A549 (cell line): Measurements from ENCODE around the gene DMRTC2. TPM values are rescaled to one million over a fixed set of nuclear protein-coding genes. Genes with fewer than 3 reads are reported as not detected.

Experiments
- ATAC-seq, 2 experiments: fragments of 200-7000 bp in 1 of 2; fragments of >200 bp in 1 of 2; cut with Nextera tagmentation in 1 of 2; cut with Tn5 transposase in 1 of 2; 3 replicates each; pipeline versions ENCODE4 v1.8.0 to v1.9.1; 2018 to 2020; ENCODE audit warnings: mild to moderate bottlenecking in 1 of 2, moderate library complexity in 1 of 2
- CTCF ChIA-PET: fragments of 300-600 bp; sonication (Branson Sonifier 250); formaldehyde crosslinking; extraction: SDS; loops from one replicate; lab custom pipeline; 2021; ENCODE audit warnings: antibody characterized with exemption, inconsistent platforms; lab: Yijun Ruan, JAX
- POLR2A ChIA-PET: fragments of 350-600 bp; formaldehyde crosslinking; extraction: SDS; loops from one replicate; lab custom pipeline; 2021; ENCODE audit warnings: antibody characterized with exemption, inconsistent platforms; lab: Yijun Ruan, JAX
- DNase-seq, 2 experiments: peaks; one replicate each; pipeline versions ENCODE4 v3.0.0 to v3.0.0-alpha.2; 2011 to 2016; ENCODE audit warnings: low read depth in 1 of 2, low spot score in 1 of 2
- FAIRE-seq: peaks from 2 replicates; lab custom pipeline; 2011; peaks lifted over from hg19 to GRCh38; lab: Jason Lieb, UNC
- H3K27ac ChIP-seq, 2 experiments: fragments of >200 bp; sonication (Bioruptor Twin); formaldehyde crosslinking; 3 replicates each; pipeline ENCODE4 v1.5.1; 2016 to 2017
- H3K4me1 ChIP-seq: fragments of >200 bp; sonication (Bioruptor Twin); formaldehyde crosslinking; 3 replicates; pipeline ENCODE4 v1.6.1; 2016
- H3K4me2 ChIP-seq: fragments of >200 bp; sonication (Bioruptor Twin); formaldehyde crosslinking; 3 replicates; pipeline ENCODE4 v1.6.1; 2016
- H3K4me3 ChIP-seq: fragments of >200 bp; sonication (Bioruptor Twin); formaldehyde crosslinking; 3 replicates; pipeline ENCODE4 v1.5.1; 2016
- H3K9me3 ChIP-seq: fragments of >200 bp; sonication (Bioruptor Twin); formaldehyde crosslinking; 3 replicates; pipeline ENCODE4 v1.6.1; 2016
- BHLHE40 ChIP-seq: IDR thresholded peaks from 2 replicates; pipeline ENCODE4 v1.6.1; 2012; ENCODE audit warnings: low read depth, low read length, inconsistent platforms
- CBX2 ChIP-seq: fragments of 200-600 bp; sonication (generic); IDR thresholded peaks from 2 replicates; pipeline ENCODE4 v1.6.1; 2016; ENCODE audit warnings: low read depth, mild to moderate bottlenecking, borderline replicate concordance
- CBX8 ChIP-seq: fragments of 200-600 bp; sonication (generic); IDR thresholded peaks from 2 replicates; pipeline ENCODE4 v1.6.1; 2016
- CEBPB ChIP-seq, 2 experiments: fragments of >200 bp in 1 of 2; sonication (Bioruptor Twin) in 1 of 2; formaldehyde crosslinking in 1 of 2; IDR thresholded peaks; 2 replicates each; pipeline ENCODE4 v1.6.1; 2012 to 2016
- CHD2 ChIP-seq: fragments of 150-350 bp; IDR thresholded peaks from 2 replicates; pipeline ENCODE4 v1.6.1; 2014; ENCODE audit warnings: low read length; ENCODE audit not compliant: partially characterized antibody
- CHD4 ChIP-seq: fragments of 200-600 bp; sonication (generic); IDR thresholded peaks from 2 replicates; pipeline ENCODE4 v1.6.1; 2016; ENCODE audit warnings: antibody characterized with exemption, mild to moderate bottlenecking, borderline replicate concordance
- EHF ChIP-seq: fragments of 250-450 bp; sonication (Bioruptor Pico); IDR thresholded peaks from 2 replicates; pipeline ENCODE4 v1.5.0; 2020; ENCODE audit warnings: mild to moderate bottlenecking
- ESRRA ChIP-seq: fragments of 150-350 bp; IDR thresholded peaks from 2 replicates; pipeline ENCODE4 v1.6.1; 2014; ENCODE audit warnings: mild to moderate bottlenecking, low read length, borderline replicate concordance
- FOSL2 ChIP-seq, 2 experiments: fragments of 450-650 bp in 1 of 2; fragments of >200 bp in 1 of 2; sonication (Bioruptor Twin) in 1 of 2; formaldehyde crosslinking; IDR thresholded peaks; 2 replicates each; pipeline versions ENCODE4 v1.5.0 to v1.6.1; 2016 to 2020; ENCODE audit warnings: mild to moderate bottlenecking in 1 of 2, moderate library complexity in 1 of 2
- FOXS1 ChIP-seq: fragments of 250-450 bp; sonication (Bioruptor Pico); IDR thresholded peaks from 2 replicates; pipeline ENCODE4 v1.5.0; 2020; ENCODE audit warnings: mild to moderate bottlenecking, moderate library complexity
- GATA3 ChIP-seq: IDR thresholded peaks from 2 replicates; pipeline ENCODE4 v1.6.1; 2012; ENCODE audit warnings: borderline replicate concordance
- HDAC2 ChIP-seq: fragments of 200-600 bp; sonication (generic); IDR thresholded peaks from 2 replicates; pipeline ENCODE4 v1.6.1; 2016
- HOXB13 ChIP-seq: fragments of 250-450 bp; sonication (Bioruptor Pico); IDR thresholded peaks from 2 replicates; pipeline ENCODE4 v1.5.0; 2020; ENCODE audit warnings: low read depth, mild to moderate bottlenecking, moderate library complexity
- HOXB5 ChIP-seq: fragments of 250-450 bp; sonication (Bioruptor Pico); IDR thresholded peaks from 2 replicates; pipeline ENCODE4 v1.5.0; 2020; ENCODE audit warnings: mild to moderate bottlenecking, moderate library complexity
- KDM1A ChIP-seq: fragments of 200-600 bp; sonication (generic); IDR thresholded peaks from 2 replicates; pipeline ENCODE4 v1.6.1; 2016; ENCODE audit warnings: low read depth, mild to moderate bottlenecking
- KDM5A ChIP-seq: fragments of 200-600 bp; sonication (generic); IDR thresholded peaks from 2 replicates; pipeline ENCODE4 v1.6.1; 2016; ENCODE audit warnings: antibody characterized with exemption, mild to moderate bottlenecking
- MAFK ChIP-seq: fragments of 450-650 bp; IDR thresholded peaks from 2 replicates; pipeline ENCODE4 v1.6.1; 2014; ENCODE audit not compliant: partially characterized antibody
- MAZ ChIP-seq: fragments of 150-350 bp; IDR thresholded peaks from 2 replicates; pipeline ENCODE4 v1.6.1; 2014; ENCODE audit warnings: antibody characterized with exemption, low read depth, low read length, borderline replicate concordance
- MYC ChIP-seq: IDR thresholded peaks from 2 replicates; pipeline ENCODE4 v1.6.1; 2012; ENCODE audit warnings: mild to moderate bottlenecking, inconsistent platforms, low read length, improper control_type of control experiment, borderline replicate concordance
- NFE2L2 ChIP-seq: fragments of 150-350 bp; conservative IDR thresholded peaks from 2 replicates; pipeline ENCODE4 v1.6.1; 2014; ENCODE audit warnings: low read length
- NPAS2 ChIP-seq: fragments of 250-450 bp; sonication (Bioruptor Pico); IDR thresholded peaks from 2 replicates; pipeline ENCODE4 v1.8.0; 2022; ENCODE audit warnings: mild to moderate bottlenecking, moderate library complexity, borderline replicate concordance
- NR3C1 ChIP-seq: fragments of >200 bp; sonication (Bioruptor Twin); formaldehyde crosslinking; IDR thresholded peaks from 3 replicates; pipeline ENCODE4 v1.6.1; 2017
- POLR2A ChIP-seq: IDR thresholded peaks from 2 replicates; pipeline ENCODE4 v1.6.1; 2012; ENCODE audit warnings: mild to moderate bottlenecking, low read length
- RAD21 ChIP-seq, 2 experiments: fragments of >200 bp in 1 of 2; sonication (Bioruptor Twin) in 1 of 2; formaldehyde crosslinking in 1 of 2; IDR thresholded peaks in 1 of 2; conservative IDR thresholded peaks in 1 of 2; 2 replicates in 1 of 2; 3 replicates in 1 of 2; pipeline ENCODE4 v1.6.1; 2012 to 2018; ENCODE audit warnings: inconsistent platforms in 1 of 2
- REST ChIP-seq: fragments of 200-600 bp; sonication (generic); IDR thresholded peaks from 2 replicates; pipeline ENCODE4 v1.6.1; 2016; ENCODE audit warnings: antibody characterized with exemption, mild to moderate bottlenecking, moderate library complexity
- RFX5 ChIP-seq: fragments of 450-650 bp; IDR thresholded peaks from 2 replicates; pipeline ENCODE4 v1.7.1; 2014; ENCODE audit warnings: antibody characterized with exemption, mild to moderate bottlenecking, moderate library complexity
- SMC3 ChIP-seq: fragments of >200 bp; sonication (Bioruptor Twin); formaldehyde crosslinking; IDR thresholded peaks from 3 replicates; pipeline ENCODE4 v1.6.1; 2018; ENCODE audit warnings: inconsistent platforms
- TP53 ChIP-seq: fragments of 250-450 bp; sonication (Bioruptor Pico); IDR thresholded peaks from 2 replicates; pipeline ENCODE4 v1.5.0; 2021; ENCODE audit warnings: mild to moderate bottlenecking, moderate library complexity
- ZC3H11A ChIP-seq: fragments of 450-650 bp; IDR thresholded peaks from 2 replicates; pipeline ENCODE4 v1.6.1; 2014; ENCODE audit warnings: antibody characterized with exemption, mild to moderate bottlenecking
- ZFP36 ChIP-seq: fragments of 450-650 bp; IDR thresholded peaks from 2 replicates; pipeline ENCODE4 v1.6.1; 2014; ENCODE audit warnings: borderline replicate concordance; ENCODE audit not compliant: partially characterized antibody
- ZSCAN20 ChIP-seq: fragments of 250-450 bp; sonication (Bioruptor Pico); IDR thresholded peaks from 2 replicates; pipeline ENCODE4 v1.8.0; 2022; ENCODE audit warnings: mild to moderate bottlenecking, moderate library complexity
- WGBS: methylation state at CpG from one replicate; pipeline ENCODE4 v1.1.6; 2017; ENCODE audit errors: missing lambda C conversion rate; 5-methylcytosine and 5-hydroxymethylcytosine counted together
- polyA plus RNA-seq, 4 experiments: library from polyadenylated mRNA; depleted of rRNA in 3 of 4; stranded (reverse); fragments of >200 nt; fragmentation: RNase III in 1 of 4; extraction: RNeasy Plus Mini Kit Qiagen cat#74134 plus additional on column Dnase treatment in 1 of 4; gene quantifications; 2 replicates in 3 of 4; 3 replicates in 1 of 4; pipeline ENCODE4 v1.2.3, GENCODE V29; 2011 to 2017
- TF ChIP-seq, protein P1 (sequence below): IDR thresholded peaks from 2 replicates; pipeline ENCODE4 v1.6.1; 2012
- TF ChIP-seq, protein P2 (sequence below): IDR thresholded peaks from 2 replicates; pipeline ENCODE4 v1.6.1; 2012
- TF ChIP-seq, protein P3 (sequence below): IDR thresholded peaks from 2 replicates; pipeline ENCODE4 v1.6.1; 2012; ENCODE audit warnings: low read depth, borderline replicate concordance

Gene DMRTC2
- polyA plus RNA-seq, 2 of the 4 experiments (the other 2 are of a cell fraction): not detected

DNA sequence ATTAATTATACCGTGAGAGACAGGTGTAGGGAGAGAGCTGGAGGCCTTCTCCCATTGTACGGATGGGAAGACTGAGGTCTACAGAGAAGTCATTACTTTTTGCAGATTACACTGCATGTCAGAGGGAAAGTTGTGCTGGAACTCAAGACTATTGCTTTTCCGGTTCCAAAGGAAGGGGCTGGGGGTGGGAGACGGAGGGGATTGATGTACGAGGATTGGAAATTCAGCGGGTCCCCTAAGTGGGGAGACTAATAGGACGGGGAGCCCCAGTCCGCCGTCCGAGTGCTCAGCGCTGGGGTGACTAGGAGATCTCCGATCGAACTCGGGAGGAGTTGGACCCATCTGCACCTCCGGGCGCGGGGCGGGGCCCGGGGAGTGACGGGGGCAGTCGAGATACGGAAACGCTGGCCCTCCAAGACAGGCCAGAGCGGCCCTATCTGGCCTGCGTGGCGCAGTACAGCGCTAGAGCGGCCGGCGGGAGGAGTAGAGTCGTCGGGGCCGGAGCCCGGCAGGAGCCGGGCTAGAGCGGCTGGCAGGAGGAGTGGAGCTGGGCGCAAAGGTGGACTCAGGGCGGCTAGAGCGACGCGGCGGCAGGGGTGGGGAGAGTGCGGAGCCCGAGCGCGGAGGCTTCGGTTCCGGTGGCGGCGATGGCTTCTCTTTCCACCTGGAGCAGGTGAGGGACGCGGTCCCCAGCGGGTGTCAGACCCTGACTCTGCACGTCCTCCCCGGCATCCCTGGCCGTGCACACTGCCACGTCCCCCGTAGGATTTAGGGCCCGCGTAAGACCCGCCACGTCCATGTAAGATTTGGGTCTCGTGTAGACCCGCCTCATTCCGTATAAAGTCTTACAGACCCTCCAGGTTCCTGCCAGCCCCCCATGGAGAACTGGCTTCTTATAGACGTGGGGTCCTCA lies 39.2 kb downstream of the DMRTC2 start:
- 2% methylated on average over 65 of the region's 66 CpGs for WGBS
- ATAC-seq (peak; percentile 78 to 97), FAIRE-seq (peak; percentile 99), DNase-seq (peak; percentile 100)
- ChIA-PET CTCF (interaction anchor here (0.6 to 6.5 kb wide), 12 partner anchors 9 to 508 kb away, joined by 3 to 63 read pairs (median 4); no protein-coding TSS in a partner anchor), POLR2A (interaction anchor here (0.6 to 3.6 kb wide), 6 partner anchors 11 to 336 kb away, joined by 3 to 50 read pairs (median 12); partner anchors contain the start of genes RPS19 and ZNF526)
- no peaks in the 10 kb centered on the region for H3K9me3 ChIP-seq
- H3K27ac ChIP-seq: peak overlapping the region; percentile 81 to 87
- H3K4me3 ChIP-seq: peak overlapping the region; percentile 78
- H3K4me2 ChIP-seq: peak overlapping the region; percentile 88
- peaks cover 15% of the 10 kb centered on the region for H3K4me1 ChIP-seq
- TF ChIP-seq FOSL2 (IDR thresholded peaks at IDR 0.05): no peak
- no peak for TF ChIP-seq FOSL2 (CRISPR knock-in tag; IDR thresholded peaks at IDR 0.05)
- no peak for TF ChIP-seq BHLHE40
- no peak for TF ChIP-seq KDM5A
- no peak for TF ChIP-seq ZFP36
- TF ChIP-seq FOXS1 (CRISPR knock-in tag): 0 out of 2 replicates have a peak, but pooled peaks have one; percentile 17
- TF ChIP-seq HOXB13: no peak
- TF ChIP-seq RFX5: 0 out of 2 replicates have a peak, but pooled peaks have one; percentile 52
- TF ChIP-seq EHF (CRISPR knock-in tag): 0 out of 2 replicates have a peak, but pooled peaks have one; percentile 30
- peak; percentile 90 for TF ChIP-seq HOXB5 (CRISPR knock-in tag)
- no peak for TF ChIP-seq CHD2
- peak; percentile 99 for TF ChIP-seq MAZ
- 0 out of 4 replicates have a peak, but pooled peaks of 1 of the 2 experiments have one; percentile 5 for TF ChIP-seq CEBPB (IDR thresholded peaks at IDR 0.05)
- TF ChIP-seq ZC3H11A: no peak
- TF ChIP-seq REST: no peak
- TF ChIP-seq, protein P1, sequence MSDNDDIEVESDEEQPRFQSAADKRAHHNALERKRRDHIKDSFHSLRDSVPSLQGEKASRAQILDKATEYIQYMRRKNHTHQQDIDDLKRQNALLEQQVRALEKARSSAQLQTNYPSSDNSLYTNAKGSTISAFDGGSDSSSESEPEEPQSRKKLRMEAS: peak; percentile 93
- no peak; the same call in 1 of the 2 replicates for TF ChIP-seq ESRRA
- no peak for TF ChIP-seq NFE2L2
- no peak for TF ChIP-seq RAD21 (conservative IDR thresholded peaks at IDR 0.05 in 1 of 2, IDR thresholded peaks at IDR 0.05 in 1 of 2)
- TF ChIP-seq POLR2A: peak; percentile 73
- peak; percentile 68 for TF ChIP-seq GATA3
- TF ChIP-seq SMC3: peak; percentile 49; the same call in 2 of the 3 replicates
- TF ChIP-seq TP53 (CRISPR knock-in tag): peak; percentile 48; the same call in 1 of the 2 replicates
- peak; percentile 85 for TF ChIP-seq CHD4
- TF ChIP-seq NR3C1: no peak
- TF ChIP-seq NPAS2: no peak
- peak; percentile 99 for TF ChIP-seq HDAC2
- TF ChIP-seq KDM1A: peak; percentile 99
- no peak for TF ChIP-seq MAFK
- TF ChIP-seq, protein P2, sequence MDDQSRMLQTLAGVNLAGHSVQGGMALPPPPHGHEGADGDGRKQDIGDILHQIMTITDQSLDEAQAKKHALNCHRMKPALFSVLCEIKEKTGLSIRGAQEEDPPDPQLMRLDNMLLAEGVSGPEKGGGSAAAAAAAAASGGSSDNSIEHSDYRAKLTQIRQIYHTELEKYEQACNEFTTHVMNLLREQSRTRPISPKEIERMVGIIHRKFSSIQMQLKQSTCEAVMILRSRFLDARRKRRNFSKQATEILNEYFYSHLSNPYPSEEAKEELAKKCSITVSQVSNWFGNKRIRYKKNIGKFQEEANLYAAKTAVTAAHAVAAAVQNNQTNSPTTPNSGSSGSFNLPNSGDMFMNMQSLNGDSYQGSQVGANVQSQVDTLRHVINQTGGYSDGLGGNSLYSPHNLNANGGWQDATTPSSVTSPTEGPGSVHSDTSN: peak; percentile 88
- TF ChIP-seq ZSCAN20 (CRISPR knock-in tag): no peak
- TF ChIP-seq CBX2: no peak
- peak; percentile 79; the same call in 1 of the 2 replicates for TF ChIP-seq MYC
- TF ChIP-seq, protein P3, sequence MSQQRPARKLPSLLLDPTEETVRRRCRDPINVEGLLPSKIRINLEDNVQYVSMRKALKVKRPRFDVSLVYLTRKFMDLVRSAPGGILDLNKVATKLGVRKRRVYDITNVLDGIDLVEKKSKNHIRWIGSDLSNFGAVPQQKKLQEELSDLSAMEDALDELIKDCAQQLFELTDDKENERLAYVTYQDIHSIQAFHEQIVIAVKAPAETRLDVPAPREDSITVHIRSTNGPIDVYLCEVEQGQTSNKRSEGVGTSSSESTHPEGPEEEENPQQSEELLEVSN: peak; percentile 70; the same call in 1 of the 2 replicates
- no peak for TF ChIP-seq CBX8
